Measurements from ENCODE around the gene MAPK11. TPM values are rescaled to one million over a fixed set of nuclear protein-coding genes. Genes with fewer than 3 reads are reported as not detected.

Gene MAPK11
- total and polyA plus RNA-seq, 9 of the 15 experiments (the other 6 are each of a cell fraction or from before 2014, with no cell fraction given): 0.06 to 14.6 (median 5.3) TPM

DNA sequence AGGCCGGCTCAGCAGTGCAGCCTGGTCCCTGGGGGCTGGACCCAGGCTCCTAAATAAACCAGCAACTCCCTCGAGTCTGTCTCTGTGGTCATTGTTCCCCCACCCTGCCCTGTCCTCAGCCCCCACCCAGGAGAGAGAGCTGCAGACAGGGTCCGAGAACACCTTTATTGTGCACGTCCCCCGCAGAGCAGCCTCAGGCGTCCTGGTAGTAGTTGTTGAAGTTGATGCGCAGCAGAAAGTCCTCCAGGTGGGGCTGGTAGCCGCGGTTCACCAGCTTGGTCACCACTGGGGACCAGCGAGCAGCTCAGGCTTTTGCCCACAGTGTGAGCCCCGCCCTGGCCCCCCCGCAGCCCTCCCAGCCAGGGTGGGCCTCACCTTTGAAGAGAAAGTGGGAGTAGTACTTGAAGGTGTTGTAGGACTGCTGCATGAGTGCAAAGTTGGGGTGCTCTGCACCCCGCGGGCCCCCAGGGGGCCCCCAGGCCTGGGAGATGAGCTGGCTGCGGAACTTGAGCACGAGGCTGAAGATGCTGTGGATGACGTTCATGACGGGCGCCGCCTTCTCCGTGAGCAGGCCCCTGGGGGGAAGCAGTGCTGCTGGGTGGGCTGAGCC lies 52.5 kb downstream of the MAPK11 start:
- in situ Hi-C loops (cut with MboI) (no loop called here), intact Hi-C loops (cut with micrococcal nuclease) (no loop called here)
- no peaks in the 10 kb centered on the region for H3K27me3 ChIP-seq (ENCODE audit: control insufficient read depth in 2 of 2, insufficient read depth in 2 of 2, low read length in 2 of 2)
- no peak overlapping the region for H3K9ac ChIP-seq (ENCODE audit: insufficient read depth in 1 of 2, low read depth in 2 of 2, low read length in 2 of 2)
- ATAC-seq (no peak), DNase-seq (ENCODE audit: extremely low read depth in 1 of 4, low spot score in 3 of 4) (no peak), FAIRE-seq (no peak)
- CTCF ChIA-PET (ENCODE audit: low intra/inter-chr PET ratio): no interaction called here
- BruUV-seq (replicated peaks): no TSS peak
- H3K79me2 ChIP-seq (ENCODE audit: control insufficient read depth, insufficient read depth, low read length): peaks cover 13% of the 10 kb centered on the region; the same call in 2 of the 3 replicates
- 85% methylated on average over 5 of the region's 21 CpGs for whole genome bisulfite sequencing (ENCODE audit: insufficient coverage, low coverage, missing lambda C conversion rate)
- peaks cover 89% of the 10 kb centered on the region; the same call in 2 of the 3 replicates for H3K36me3 ChIP-seq (ENCODE audit: control insufficient read depth, insufficient read depth, low read length)
- H2AFZ ChIP-seq (ENCODE audit: low read depth, low read length): no peak overlapping the region
- no peak overlapping the region for H3K4me3 ChIP-seq
- no peak overlapping the region for H3K4me2 ChIP-seq (ENCODE audit: insufficient read depth, low read length)
- H3K27ac ChIP-seq (ENCODE audit: extremely low read depth, low read depth, low read length): no peak overlapping the region
- no peaks in the 10 kb centered on the region for H4K20me1 ChIP-seq (replicated peaks; ENCODE audit: control insufficient read depth, insufficient read depth, low read length)
- TF ChIP-seq POLR2G (IDR thresholded peaks at IDR 0.05; ENCODE audit: low read depth, low read length) (peak; percentile 29; the same call in 1 of the 2 replicates), CCNT2 (IDR thresholded peaks at IDR 0.05; ENCODE audit: borderline replicate concordance, extremely low read depth, insufficient read length, low read depth, low read length) (peak; percentile 15), MTA2 (IDR thresholded peaks at IDR 0.05; ENCODE audit: low read depth) (no peak), ELF2 (CRISPR knock-in tag; IDR thresholded peaks at IDR 0.05) (no peak)
- H3K9me3 ChIP-seq (replicated peaks; ENCODE audit: control insufficient read depth, insufficient read depth, low read depth, low read length): 0 out of 2 replicates have a peak, but pooled peaks cover 1% of the 10 kb centered on the region
- peaks cover 0 to 30% of the 10 kb centered on the region in 2 experiments; a peak in 3 of 5 replicates for H3K4me1 ChIP-seq (replicated peaks in 1 of 2; ENCODE audit: control insufficient read depth in 2 of 2, insufficient read depth in 2 of 2, low read length in 2 of 2)
- POLR2A ChIA-PET: interaction anchor here (0.6 to 1.1 kb wide), 3 partner anchors 10 to 55 kb away, joined by 3 to 4 read pairs (median 3); no protein-coding TSS in a partner anchor
- H3K9me1 ChIP-seq (ENCODE audit: control insufficient read depth, insufficient read depth, low read length): no peaks in the 10 kb centered on the region

Measured in K562 (cell line).